Peyer's patch (tissue), 4 donors: ENCODE data around the gene SERPINB5.

ENCODE experiments used
- CTCF ChIP-seq, 6 experiments: fragments of 450-650 bp in 4 of 6; fragments of 200-600 bp in 2 of 6; sonication (generic) in 1 of 6; IDR thresholded peaks; one replicate each; pipeline ENCODE4 v1.5.1; 2017 to 2019; ENCODE audit warnings: antibody characterized with exemption in 6 of 6, mild to moderate bottlenecking in 3 of 6, moderate library complexity in 1 of 6
- POLR2A ChIP-seq, 2 donors: fragments of 450-650 bp; IDR thresholded peaks; one replicate each; pipeline ENCODE4 v1.5.1; 2017; ENCODE audit warnings: antibody characterized with exemption in 2 of 2, mild to moderate bottlenecking in 2 of 2, moderate library complexity in 2 of 2

- TF ChIP-seq CTCF (IDR thresholded peaks at IDR 0.05), result no peak
- TF ChIP-seq POLR2A (IDR thresholded peaks at IDR 0.05), result no peak
These were observed 43.4 kb downstream of the SERPINB5 start for GRCh38 chr18:63520053-63520685.
